ENCODE measurements around the gene PERCC1. TPM values are rescaled to one million over a fixed set of nuclear protein-coding genes. Genes with fewer than 3 reads are reported as not detected.

PERCC1 gene
- total and polyA plus RNA-seq, 2 of the 4 experiments (the other 2 are of a cell fraction), result not detected

GRCh38 chr16:1389762-1390161, 41.1 kb upstream of the PERCC1 start:
- Histone ChIP-seq H3K4ac (ENCODE audit: low read depth, low read length) (no peak overlapping the region), H2BK15ac (ENCODE audit: low read depth, low read length) (no peak overlapping the region), H3K18ac (ENCODE audit: low read depth, low read length) (no peak overlapping the region), H3K56ac (ENCODE audit: extremely low read depth, insufficient read depth, low read length) (no peak overlapping the region), H2BK20ac (ENCODE audit: low read depth, low read length) (no peak overlapping the region), H3K27me3 (ENCODE audit: control insufficient read depth, insufficient read depth, low read length) (no peaks in the 10 kb centered on the region), H2BK120ac (ENCODE audit: low read depth, low read length) (no peak overlapping the region), H2AK9ac (replicated peaks; ENCODE audit: low read depth, low read length, poor library complexity) (no peak overlapping the region), H3K23ac (ENCODE audit: low read depth, low read length) (no peak overlapping the region), H3K79me1 (ENCODE audit: low read depth in 1 of 2, low read length in 2 of 2) (no peaks in the 10 kb centered on the region; a peak in 1 of 4 replicates), H3K14ac (replicated peaks; ENCODE audit: low read depth, low read length) (no peak overlapping the region), H4K91ac (ENCODE audit: insufficient read depth, low read depth, low read length) (no peak overlapping the region), H2BK5ac (ENCODE audit: low read depth, low read length, poor library complexity, severe bottlenecking) (no peak overlapping the region), H3K9ac (ENCODE audit: low read depth, low read length) (no peak overlapping the region), H2AFZ (replicated peaks; ENCODE audit: low read length, poor library complexity) (no peak overlapping the region), H3K4me2 (ENCODE audit: low read depth, low read length) (no peak overlapping the region), H3K27ac (ENCODE audit: insufficient read depth, low read length) (no peak overlapping the region), H4K20me1 (ENCODE audit: insufficient read depth, low read length) (no peaks in the 10 kb centered on the region), H4K5ac (ENCODE audit: low read depth, low read length) (no peak overlapping the region), H3K9me1 (ENCODE audit: insufficient read depth, low read length) (0 out of 2 replicates have a peak, but pooled peaks cover 2% of the 10 kb centered on the region), H3K9me3 (ENCODE audit: control insufficient read depth, insufficient read depth, low read length) (no peaks in the 10 kb centered on the region), H3K4me3 (ENCODE audit: insufficient read depth, low read depth, low read length) (no peak overlapping the region), H3K4me1 (ENCODE audit: control insufficient read depth, insufficient read depth, low read length) (no peaks in the 10 kb centered on the region), H2AK5ac (ENCODE audit: low read depth, low read length) (no peak overlapping the region), H3K36me3 (ENCODE audit: control insufficient read depth, insufficient read depth, low read length) (peaks cover 43% of the 10 kb centered on the region), H4K8ac (ENCODE audit: low read depth in 2 of 2, low read length in 2 of 2) (no peak overlapping the region)
- no peak for DNase-seq
- in situ Hi-C loops (cut with MboI; ENCODE audit: low sequenced_read_pairs), result no loop called here
- TF ChIP-seq, protein P1, sequence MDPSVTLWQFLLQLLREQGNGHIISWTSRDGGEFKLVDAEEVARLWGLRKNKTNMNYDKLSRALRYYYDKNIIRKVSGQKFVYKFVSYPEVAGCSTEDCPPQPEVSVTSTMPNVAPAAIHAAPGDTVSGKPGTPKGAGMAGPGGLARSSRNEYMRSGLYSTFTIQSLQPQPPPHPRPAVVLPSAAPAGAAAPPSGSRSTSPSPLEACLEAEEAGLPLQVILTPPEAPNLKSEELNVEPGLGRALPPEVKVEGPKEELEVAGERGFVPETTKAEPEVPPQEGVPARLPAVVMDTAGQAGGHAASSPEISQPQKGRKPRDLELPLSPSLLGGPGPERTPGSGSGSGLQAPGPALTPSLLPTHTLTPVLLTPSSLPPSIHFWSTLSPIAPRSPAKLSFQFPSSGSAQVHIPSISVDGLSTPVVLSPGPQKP (IDR thresholded peaks at IDR 0.05; ENCODE audit: borderline replicate concordance, low read depth, low read length), result no peak
- TF ChIP-seq FOS (IDR thresholded peaks at IDR 0.05; ENCODE audit: low read depth, low read length) (no peak), CHD1 (IDR thresholded peaks at IDR 0.05; ENCODE audit: low read depth, low read length) (no peak), MXI1 (IDR thresholded peaks at IDR 0.05; ENCODE audit: borderline replicate concordance, low read depth, low read length) (no peak), RFX5 (IDR thresholded peaks at IDR 0.05; ENCODE audit: low read depth, low read length) (no peak), MAFK (IDR thresholded peaks at IDR 0.05; ENCODE audit: low read depth, low read length) (no peak), POLR2A (IDR thresholded peaks at IDR 0.05; ENCODE audit: low read depth, low read length) (no peak), BHLHE40 (IDR thresholded peaks at IDR 0.05; ENCODE audit: low read depth, low read length) (no peak), MAZ (IDR thresholded peaks at IDR 0.05; ENCODE audit: borderline replicate concordance, low read depth, low read length) (no peak), NFE2L2 (IDR thresholded peaks at IDR 0.05; ENCODE audit: low read depth, low read length) (no peak), CEBPB (IDR thresholded peaks at IDR 0.05; ENCODE audit: low read depth, low read length) (no peak), SMC3 (IDR thresholded peaks at IDR 0.05; ENCODE audit: low read depth, low read length) (no peak), RCOR1 (IDR thresholded peaks at IDR 0.05; ENCODE audit: insufficient replicate concordance, low read length) (no peak), RAD21 (IDR thresholded peaks at IDR 0.05; ENCODE audit: low read length) (no peak)
- TF ChIP-seq, protein P2, sequence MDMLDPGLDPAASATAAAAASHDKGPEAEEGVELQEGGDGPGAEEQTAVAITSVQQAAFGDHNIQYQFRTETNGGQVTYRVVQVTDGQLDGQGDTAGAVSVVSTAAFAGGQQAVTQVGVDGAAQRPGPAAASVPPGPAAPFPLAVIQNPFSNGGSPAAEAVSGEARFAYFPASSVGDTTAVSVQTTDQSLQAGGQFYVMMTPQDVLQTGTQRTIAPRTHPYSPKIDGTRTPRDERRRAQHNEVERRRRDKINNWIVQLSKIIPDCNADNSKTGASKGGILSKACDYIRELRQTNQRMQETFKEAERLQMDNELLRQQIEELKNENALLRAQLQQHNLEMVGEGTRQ (IDR thresholded peaks at IDR 0.05; ENCODE audit: low read depth, low read length), result no peak
- TF ChIP-seq, protein P3, sequence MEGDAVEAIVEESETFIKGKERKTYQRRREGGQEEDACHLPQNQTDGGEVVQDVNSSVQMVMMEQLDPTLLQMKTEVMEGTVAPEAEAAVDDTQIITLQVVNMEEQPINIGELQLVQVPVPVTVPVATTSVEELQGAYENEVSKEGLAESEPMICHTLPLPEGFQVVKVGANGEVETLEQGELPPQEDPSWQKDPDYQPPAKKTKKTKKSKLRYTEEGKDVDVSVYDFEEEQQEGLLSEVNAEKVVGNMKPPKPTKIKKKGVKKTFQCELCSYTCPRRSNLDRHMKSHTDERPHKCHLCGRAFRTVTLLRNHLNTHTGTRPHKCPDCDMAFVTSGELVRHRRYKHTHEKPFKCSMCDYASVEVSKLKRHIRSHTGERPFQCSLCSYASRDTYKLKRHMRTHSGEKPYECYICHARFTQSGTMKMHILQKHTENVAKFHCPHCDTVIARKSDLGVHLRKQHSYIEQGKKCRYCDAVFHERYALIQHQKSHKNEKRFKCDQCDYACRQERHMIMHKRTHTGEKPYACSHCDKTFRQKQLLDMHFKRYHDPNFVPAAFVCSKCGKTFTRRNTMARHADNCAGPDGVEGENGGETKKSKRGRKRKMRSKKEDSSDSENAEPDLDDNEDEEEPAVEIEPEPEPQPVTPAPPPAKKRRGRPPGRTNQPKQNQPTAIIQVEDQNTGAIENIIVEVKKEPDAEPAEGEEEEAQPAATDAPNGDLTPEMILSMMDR (conservative IDR thresholded peaks at IDR 0.05; ENCODE audit: low read depth, low read length), result no peak
- intact Hi-C loops (cut with micrococcal nuclease), result no loop called here
- dilution Hi-C loops (cut with HindIII; ENCODE audit: low sequenced_read_pairs, unreplicated experiment), result no loop called here
- no peak for ATAC-seq (ENCODE audit: low read depth)
- WGBS, 2 experiments (ENCODE audit: extremely low coverage in 2 of 2, insufficient read length in 1 of 2), result no CpG with 5 or more reads among the region's 7 CpGs
- CTCF ChIA-PET, result no interaction called here
- BruUV-seq (replicated peaks), result no TSS peak
- POLR2A ChIA-PET (ENCODE audit: unreplicated experiment), result no interaction called here

Data from IMR-90 (cell line).